ENCODE data around the gene PPA1.

GRCh38 chr10:70169011-70169410, 64.2 kb downstream of the PPA1 start:
- TF ChIP-seq CTCF (IDR thresholded peaks at IDR 0.05; ENCODE audit: insufficient read depth, low read length, poor library complexity, severe bottlenecking): no peak
- TF ChIP-seq EZH2phosphoT487 (conservative IDR thresholded peaks at IDR 0.05; ENCODE audit: low read length): no peak
